ENCODE data around the gene RCAN2.

The RCAN2 gene

GRCh38 chr6:46288835-46289234, 202.4 kb downstream of the RCAN2 start:
- peak; percentile 1 for DNase-seq

GRCh38 chr6:46287681-46288080, 203.6 kb downstream of the RCAN2 start:
- DNase-seq: no peak

DNA sequence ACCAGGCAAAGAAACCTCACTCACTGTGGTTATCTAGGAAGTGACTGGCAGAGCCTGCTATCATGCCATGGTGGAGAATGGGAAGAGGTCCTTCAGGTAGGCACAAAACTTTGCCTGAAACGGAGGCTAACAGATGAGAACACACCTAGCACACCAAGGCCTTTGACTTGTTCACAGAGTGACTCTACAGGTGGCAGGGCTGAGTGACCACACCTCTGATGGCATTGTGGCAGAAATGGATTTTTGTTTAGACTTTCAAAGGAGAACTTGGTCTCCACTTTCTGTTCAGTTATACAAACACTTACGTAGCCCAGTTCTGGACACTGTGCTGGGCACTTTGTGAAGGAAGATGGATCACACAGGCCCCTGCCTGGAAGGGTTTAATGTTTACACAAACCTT, 204.2 kb downstream of the RCAN2 start:
- no peak for DNase-seq

DNA sequence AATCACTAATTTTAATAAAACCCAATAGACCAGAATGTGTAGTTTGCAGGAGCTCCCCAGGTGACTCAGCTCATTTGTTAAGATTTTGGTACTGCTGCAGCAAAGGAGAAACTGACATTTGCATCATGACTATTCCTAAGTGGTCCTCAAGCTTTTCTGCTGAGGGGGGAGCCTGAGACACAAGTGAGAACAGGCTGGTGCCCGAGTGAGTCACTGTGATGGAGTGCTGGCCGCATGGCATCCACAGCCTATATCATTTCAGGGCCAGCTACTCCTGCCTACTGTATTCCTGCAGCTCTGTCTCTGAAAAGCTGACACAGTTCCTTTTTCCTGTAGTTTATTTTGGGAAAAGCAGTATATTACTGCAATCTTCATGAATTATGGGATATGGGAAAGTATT, 206.8 kb downstream of the RCAN2 start:
- no peak for DNase-seq

DNA sequence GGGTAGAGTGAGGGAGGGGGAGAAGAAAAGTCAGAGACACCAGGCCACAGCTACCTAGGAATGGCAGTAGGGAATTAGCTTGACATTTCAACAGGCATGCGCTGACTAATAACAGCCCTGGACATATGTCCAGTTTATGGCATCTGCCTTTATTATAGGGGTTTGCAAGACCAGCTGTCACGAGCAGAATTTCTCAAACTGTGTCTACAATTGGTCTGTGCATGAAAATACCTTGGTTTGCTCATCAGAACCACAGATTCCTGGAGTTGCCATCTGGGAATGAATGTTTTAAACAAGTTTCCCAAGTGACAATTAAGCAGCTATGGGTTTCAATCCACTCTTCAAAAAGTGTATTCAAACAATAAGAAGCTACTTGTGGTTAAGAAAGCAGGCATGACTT, 210.1 kb downstream of the RCAN2 start:
- DNase-seq: no peak

DNA sequence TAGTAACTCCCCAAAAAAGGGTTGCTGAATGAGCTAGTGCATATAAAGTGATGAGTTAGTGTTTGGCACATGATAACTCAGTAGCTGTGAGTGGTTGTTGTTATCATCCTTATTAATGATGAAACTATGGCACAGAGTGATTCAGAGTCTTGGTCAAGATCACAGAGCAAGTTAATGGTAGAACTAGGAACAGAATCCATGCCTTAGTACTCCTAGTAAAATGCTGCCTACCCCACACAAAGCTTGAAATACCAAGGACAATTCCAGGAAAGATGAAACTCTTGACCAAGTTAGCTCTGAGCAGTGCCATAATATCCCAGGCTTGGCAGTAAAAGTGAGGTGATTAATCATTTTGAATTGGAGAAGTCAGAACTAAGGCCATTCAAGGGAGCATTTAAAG, 211.4 kb downstream of the RCAN2 start:
- no peak for DNase-seq

DNA sequence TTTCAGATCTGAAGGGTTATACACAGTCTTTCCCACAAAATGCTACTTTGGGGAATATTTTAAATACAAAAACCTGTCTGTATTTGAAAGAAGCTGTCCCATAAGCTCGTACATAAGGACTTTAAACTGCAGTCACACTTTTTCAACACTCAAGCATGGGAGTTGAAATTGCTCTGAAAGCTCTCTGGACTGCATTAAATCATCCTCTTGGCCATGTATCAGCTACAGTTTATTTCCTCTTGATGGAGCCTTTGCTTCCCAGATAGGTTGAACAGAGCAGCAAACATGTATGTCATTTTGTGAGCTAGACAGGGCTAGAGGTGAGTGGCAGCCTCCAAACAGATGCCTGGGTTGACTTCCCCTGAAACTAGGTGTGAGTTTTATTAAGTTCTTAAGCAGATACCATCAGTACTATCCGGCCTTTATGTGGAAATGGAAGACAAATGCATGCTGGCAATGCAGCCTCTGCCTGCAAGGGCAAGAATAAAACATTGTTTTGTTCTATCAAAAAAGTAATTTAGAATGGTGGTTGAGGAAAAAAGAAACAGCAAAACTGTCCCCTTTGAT, 214.6 kb downstream of the RCAN2 start:
- no peak for DNase-seq

DNA sequence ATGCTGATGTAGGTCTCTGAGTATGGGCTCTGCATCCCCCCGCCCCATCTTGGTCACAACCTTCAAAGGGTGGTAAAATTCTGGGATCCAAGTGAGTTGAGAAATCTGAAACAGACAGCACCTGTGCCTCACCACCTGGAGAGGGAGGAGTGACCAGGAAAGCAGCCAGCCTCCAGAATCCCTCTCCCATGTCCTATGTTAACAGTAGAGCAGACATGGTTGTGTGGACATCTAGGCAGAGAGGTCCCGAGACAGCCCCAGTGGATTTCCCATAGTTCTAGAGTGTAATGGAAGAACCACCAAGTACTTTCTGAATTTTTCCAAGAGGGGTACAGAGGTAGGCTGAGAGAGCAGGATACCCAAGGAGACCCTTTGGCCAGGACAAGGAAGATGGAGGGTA, 216.7 kb downstream of the RCAN2 start:
- DNase-seq: no peak

DNA sequence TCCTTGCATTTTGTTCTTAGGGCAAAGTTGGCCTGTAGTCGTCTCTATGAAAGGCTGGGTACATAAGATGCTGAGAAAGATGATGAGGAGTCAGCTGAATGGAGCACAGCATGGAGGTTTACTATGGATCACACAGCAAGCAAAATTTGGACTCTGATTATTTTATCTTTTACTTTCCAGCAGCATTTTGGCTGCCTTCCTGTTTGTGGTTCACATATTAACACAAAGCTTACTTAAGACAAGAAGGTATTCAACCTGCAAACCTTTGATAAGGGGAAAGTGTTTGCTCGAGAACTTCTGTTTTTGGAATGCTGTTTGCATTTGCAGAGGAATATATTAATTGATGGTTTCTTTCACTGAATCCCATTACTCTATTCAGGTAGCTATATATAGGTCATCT, 217.3 kb downstream of the RCAN2 start:
- DNase-seq: peak; percentile 86

DNA sequence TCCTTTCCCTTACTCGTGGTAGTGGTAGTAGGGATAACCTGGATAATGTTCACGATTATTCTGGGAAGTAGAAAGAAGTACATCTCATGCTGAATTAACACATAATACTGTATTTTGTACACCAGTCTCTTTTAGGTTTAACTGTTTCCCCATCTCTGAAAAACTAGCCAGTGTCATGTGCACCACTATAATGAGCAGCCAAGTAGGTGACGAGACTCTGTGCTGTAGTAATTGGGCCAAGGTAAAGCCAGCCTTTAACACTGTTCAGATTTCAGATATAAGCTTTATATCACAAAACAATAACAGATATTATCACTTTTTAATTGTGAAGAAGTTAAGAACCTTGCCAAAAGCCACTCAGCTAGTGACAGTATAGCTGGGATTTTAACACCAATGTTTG, 219.5 kb downstream of the RCAN2 start:
- no peak for DNase-seq

GRCh38 chr6:46271107-46271506, 220.1 kb downstream of the RCAN2 start:
- no peak for DNase-seq

- no peak for DNase-seq
These were observed 220.9 kb downstream of the RCAN2 start for GRCh38 chr6:46270336-46270735.

- no peak for DNase-seq
These were observed 221.6 kb downstream of the RCAN2 start for GRCh38 chr6:46269447-46270229.

GRCh38 chr6:46267515-46267914, 223.7 kb downstream of the RCAN2 start:
- no peak for DNase-seq

DNA sequence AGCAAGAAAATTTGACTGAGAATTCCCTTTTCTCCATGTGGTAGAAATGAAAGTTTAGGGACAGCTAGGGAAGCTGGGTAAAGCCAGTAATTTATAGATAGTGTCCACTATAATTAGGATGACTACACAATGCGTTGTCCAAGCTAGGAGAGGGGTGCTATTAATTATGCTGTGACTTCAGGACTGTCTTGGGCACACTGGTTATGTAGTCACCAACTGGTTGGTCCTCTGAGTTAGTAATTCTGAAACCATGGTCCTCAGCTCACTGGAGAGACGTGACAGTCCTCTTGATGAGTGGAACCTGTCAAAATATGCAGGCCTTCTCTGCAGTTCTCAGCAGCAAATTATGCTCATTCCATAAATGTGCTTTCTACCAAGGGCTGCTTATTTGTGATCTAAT, 225.9 kb downstream of the RCAN2 start:
- no peak for DNase-seq

GRCh38 chr6:46263707-46264086, 227.6 kb downstream of the RCAN2 start:
- no peak for DNase-seq

- DNase-seq: no peak
These were observed 228.1 kb downstream of the RCAN2 start for GRCh38 chr6:46262928-46263706.

- DNase-seq: no peak
These were observed 233.0 kb downstream of the RCAN2 start for GRCh38 chr6:46258249-46258648.

GRCh38 chr6:46255528-46255927, 235.7 kb downstream of the RCAN2 start:
- DNase-seq: no peak

DNA sequence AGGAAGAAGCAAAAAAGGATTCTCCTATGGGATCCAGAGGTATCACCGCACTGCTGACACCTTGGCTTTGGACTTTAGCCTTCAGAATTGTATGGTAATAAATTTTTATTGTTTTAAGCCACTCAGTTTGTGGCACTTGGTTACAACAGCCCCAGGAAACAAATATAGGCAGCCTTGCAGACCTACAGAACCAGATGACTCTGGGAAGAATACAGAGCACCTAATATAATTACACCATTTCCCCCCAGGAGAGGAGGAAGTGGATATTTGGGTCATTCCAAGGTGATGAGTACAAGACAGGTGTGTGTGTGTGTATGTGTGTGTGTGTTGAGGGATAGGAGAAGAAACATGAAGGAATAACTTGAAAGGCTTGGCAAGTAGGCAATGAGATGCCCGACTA, 236.3 kb downstream of the RCAN2 start:
- DNase-seq: no peak

DNA sequence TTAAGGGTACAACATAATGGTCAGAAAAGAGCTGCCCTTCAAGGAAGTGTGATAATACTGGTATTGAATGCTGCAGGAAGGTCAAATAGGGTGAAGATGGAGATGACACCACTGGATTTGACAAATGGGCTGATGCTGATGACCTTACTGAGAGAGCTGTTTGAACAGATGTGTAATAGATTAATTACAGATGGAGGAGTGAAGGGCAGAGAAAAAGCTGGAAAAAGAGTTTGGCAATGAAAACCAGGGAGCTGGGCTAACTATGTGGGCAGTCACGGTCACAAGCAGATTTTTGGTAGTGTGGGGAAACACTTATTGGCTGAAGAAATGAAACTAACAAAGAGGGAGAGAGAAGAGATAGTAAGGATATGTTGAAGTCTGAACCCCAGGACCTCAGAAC, 236.9 kb downstream of the RCAN2 start:
- DNase-seq: no peak

DNA sequence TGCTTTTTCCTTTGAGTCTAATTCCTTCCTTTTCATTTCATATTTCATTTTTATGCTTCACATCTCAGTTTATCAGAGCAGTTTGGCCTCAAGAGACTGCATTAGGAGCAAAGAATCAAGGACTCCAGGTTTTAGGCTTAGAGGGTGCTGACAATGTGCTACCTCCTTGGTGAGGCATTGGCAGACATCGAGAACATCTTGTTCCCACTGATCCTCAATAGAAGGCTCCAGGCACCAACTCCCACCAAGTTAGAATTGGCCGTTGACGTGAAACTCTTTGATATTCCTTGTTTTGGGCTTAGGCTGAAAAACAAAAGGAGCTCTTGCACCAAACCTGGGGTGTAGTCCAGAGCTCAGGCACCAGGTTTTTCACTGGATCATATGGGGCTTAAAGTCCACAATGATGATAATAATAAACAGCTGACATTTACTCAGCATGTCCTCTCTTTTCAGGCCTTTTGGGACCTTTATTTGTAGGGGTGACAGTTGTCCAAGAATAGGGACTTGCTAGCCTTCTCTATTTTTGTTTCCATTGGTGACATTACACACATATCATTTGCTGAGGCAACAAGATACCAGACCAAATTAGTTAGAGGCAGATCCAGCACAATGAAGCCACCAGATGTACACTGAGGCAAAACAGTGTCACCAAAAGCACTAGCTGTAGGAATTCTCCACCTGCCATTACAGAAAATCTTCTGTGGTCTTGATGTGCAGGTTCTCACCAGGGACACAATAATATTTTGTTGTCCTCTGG, 239.5 kb downstream of the RCAN2 start:
- no peak for DNase-seq

DNA sequence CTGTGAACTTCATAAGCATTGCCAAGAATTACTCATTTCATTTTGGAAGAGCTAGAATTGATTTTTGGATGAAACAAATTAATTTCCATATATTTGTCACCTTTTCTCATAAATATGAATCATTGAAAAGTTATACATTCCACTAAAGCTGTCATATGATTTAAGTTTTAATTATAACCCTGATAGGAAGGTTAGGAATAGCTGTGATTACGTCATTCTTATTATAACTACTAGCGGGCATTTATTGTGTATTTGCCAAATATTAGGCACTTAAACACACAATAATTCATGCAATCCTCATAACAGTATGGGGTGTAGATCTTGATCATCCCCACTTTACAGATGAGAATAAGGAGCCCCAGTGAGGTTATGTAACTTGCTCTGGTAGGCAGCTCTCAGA, 243.1 kb downstream of the RCAN2 start:
- DNase-seq: no peak
